HG02840 (cell line): Measurements from ENCODE around the gene KRTAP10-1.
"Not testable (repeated sequence)": the region's sequence is repeated elsewhere in the genome, so short reads cannot be mapped to it uniquely, and the experiment has no call there.

Experiments used
- ATAC-seq: cut with Tn5 transposase; IDR thresholded peaks from one replicate; pipeline ENCODE4 v1.9.1; 2021; ENCODE audit warnings: mild to moderate bottlenecking, moderate library complexity, moderate number of reproducible peaks; ENCODE audit not compliant: unreplicated experiment, low FRiP score

Gene KRTAP10-1

GRCh38 chr21:44550285-44550684 is 10.3 kb upstream of the KRTAP10-1 start:
- ATAC-seq, result not testable (repeated sequence)

- no peak for ATAC-seq
Measured at GRCh38 chr21:44549525-44550211, 9.7 kb upstream of the KRTAP10-1 start.

DNA sequence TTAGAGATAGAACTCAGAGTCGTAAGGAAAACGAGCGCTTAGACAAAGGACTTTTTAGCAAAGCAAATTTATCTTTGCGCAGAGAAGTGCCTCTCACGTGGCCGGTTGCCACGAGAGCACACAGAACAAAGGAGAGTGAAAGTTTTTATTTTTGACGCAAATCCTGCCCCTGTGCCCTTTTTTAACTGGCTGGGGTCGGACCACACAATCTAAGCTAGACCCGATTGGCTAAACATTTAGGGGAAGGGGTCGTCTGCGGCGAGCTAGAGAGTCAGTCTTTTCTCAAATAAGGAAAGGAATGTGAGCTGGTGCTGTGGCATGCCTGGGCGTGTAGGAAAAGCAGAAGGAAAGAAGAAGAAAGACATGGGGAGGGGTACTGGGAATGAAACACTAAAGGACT is 8.9 kb upstream of the KRTAP10-1 start:
- no peak for ATAC-seq

DNA sequence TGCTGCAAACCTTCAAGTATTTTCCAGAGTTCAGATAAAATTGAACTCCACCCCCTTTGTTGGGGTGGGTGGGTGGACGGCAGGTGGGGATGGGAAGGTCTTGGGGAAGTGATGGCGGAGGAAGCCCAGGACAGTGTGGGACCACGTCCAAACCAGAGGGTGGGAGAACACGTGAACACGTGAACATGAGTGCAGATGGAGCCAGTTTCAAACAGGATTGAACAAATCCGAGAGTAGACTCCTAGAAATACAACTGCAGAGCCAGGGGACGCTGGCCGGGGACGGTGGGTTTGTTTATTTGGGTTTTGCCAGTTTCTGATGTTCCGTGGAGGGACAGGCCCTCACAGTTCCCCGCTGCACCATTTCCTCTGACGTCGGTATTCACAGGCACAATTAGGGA is 8.4 kb upstream of the KRTAP10-1 start:
- no peak for ATAC-seq

DNA sequence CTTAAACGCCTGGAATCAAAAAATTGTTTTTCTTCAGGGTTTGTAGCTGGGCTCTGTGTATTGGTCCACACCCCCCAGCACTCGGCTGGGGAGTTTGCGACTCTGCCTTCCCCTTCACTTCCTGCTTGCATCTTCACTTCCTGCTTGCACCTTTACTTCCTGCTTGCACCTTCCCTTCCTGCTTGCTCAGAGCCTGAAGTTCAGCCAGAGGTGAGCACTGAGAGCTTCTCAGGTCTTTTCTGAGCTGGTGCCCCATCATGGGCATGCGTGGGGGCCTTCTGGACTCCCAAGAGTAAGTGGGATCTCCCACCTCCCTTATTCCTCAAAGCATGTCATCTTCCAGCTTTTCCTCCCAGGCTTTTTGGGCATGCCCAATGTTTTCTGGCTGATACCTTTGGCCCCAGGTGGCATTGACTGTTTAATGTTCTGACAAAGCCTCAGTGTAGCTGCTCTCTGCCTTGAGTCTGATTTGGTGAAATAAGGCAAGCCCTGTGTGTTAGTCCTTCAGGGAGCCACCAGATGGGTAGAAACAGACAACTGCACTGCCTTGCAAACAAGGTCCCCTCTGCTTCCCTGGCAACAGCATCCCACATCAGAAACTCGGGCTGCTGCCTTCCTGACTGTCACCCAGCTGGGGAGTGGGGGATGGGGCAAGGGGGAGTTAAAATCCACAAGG is 7.8 kb upstream of the KRTAP10-1 start:
- ATAC-seq, result no peak

- ATAC-seq, result no peak
Measured at GRCh38 chr21:44544566-44544965, 4.6 kb upstream of the KRTAP10-1 start.

- ATAC-seq, result no peak
Measured at GRCh38 chr21:44542716-44543115, 2.7 kb upstream of the KRTAP10-1 start.

DNA sequence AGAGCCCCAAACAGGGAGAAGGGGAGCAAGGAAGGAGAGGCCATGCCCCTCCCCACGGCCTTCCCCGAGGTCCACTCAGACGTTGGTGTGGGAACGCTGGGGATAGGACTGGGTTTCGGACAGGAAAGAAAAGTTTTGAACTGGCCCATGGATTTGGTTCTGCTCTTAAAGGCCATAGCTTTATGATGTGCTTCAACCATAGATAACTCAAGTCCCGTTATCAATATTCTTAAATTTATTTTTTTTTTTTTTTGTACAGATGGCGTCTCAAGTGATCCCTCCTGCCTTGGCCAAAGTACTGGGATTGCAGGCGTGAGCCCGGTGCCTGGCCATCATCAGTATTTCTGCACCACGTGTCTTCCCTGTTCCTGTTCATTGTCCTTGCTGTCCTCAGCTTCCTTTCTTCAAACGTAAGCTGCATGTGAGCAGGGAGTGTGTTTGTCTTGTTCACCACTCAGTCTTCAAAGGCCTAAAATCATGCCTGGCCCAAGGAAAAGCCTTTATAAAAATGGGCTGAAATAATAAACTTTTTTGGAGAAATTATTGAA is 820 bp upstream of the KRTAP10-1 start:
- no peak for ATAC-seq

DNA sequence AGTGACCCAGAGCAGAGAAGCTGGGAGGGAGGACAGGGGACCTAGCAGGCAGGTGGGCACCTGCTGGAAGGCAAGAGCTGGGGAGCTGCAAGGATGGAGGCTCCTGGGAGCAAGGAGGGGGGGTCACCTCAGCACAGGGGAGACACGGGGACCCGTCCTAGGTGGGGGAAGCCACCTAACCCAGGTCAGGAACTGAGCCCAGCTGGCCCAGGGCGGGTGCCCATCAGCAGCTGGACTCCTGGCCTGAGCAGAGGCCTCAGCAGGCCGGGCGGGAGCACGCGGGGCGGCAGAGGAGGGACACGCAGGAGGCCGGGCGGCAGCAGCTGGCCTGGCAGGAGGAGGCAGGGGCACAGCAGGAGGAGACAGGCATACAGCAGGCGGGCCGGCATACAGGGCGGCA is 949 bp downstream of the KRTAP10-1 start:
- ATAC-seq, result no peak

GRCh38 chr21:44537930-44538911 is 1.8 kb downstream of the KRTAP10-1 start:
- ATAC-seq, result no peak

DNA sequence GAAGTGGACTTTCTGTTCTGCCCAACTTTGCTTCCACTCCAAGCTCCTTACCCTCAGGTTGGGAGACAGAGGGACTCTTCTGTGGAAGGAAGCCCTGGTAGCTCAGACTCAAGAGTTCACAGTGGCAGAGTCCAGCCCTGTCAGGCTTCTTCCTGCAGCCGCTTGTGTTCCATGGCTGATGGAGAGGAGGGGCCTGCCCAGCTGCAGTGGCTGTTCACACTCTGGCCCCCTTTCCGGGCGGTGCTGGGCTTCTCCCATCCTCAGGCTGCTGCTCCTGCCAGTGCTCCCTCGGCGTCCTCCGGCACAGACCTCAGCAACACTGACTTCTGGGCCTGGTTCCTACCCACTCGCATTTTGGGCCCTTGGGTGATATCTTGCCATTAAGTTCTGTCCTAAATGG is 4.0 kb downstream of the KRTAP10-1 start:
- no peak for ATAC-seq

DNA sequence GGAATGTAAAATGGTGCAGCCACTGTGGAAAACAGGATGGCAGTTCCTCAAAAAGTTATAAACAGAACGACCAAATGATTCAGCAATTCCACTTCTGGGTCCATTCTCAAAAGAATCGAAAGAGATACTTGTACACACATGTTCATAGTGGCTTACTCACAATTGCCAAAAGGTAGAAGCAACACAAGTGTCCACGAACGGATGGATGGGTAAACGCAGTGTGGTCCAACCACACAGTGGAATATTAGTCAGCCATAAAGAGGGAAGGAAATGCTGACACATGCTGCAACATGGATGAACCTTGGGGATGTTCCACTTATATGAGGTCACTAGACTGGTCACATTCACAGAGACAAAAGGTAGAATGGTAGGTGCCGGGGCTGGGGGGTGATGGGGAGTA is 5.3 kb downstream of the KRTAP10-1 start:
- no peak for ATAC-seq

GRCh38 chr21:44533891-44534627 is 5.9 kb downstream of the KRTAP10-1 start:
- no peak for ATAC-seq

GRCh38 chr21:44533121-44533890 is 6.7 kb downstream of the KRTAP10-1 start:
- ATAC-seq, result no peak

- no peak for ATAC-seq
Measured at GRCh38 chr21:44532712-44533111, 7.3 kb downstream of the KRTAP10-1 start.

DNA sequence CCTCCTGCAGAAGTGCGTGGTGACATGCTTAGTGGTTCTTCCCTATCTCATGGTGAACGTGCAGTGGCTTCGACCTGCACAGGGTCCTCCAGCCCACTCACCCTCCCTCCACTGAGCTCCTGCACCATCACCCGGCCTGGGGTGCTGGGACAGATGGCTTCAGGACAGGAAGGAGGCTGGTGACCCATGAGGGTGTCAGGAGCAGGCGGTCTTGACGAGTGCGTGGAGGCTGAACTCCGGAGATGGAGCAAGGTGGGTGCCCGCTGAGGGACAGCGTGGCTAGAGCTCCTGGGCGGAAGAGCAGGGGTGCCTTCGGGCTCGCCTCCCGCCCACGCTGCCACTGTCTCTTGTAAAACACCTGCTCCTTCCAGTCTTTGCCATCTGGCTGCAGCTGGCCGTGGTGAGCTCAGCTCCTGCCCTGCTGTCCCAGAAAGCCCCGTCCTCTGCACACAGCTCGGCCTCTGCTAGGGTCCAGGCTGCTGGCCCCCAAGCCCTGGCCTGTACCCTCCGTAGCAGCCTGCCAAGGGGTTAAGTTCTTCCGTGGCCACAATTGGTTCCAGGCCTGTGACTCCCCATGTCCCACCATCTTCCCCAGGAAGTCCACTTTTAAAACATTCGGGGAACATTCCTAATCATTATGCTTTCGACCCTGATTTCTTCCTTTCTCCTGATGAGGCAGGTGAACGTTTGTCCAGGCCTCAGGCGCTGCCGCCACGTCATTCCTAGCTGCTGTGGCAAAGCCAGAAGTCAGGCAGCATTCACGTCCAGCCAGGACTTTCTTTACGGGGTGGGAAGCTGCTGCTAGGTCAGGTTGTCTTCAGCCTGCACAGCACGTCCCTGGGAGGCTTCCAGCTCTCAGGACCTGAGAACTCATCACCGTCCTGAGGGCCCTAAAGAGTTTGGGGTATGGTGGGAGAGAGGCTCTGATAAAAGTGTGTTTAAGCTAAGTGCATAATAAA is 8.1 kb downstream of the KRTAP10-1 start:
- no peak for ATAC-seq

- ATAC-seq, result no peak
Measured at GRCh38 chr21:44530903-44531605, 8.9 kb downstream of the KRTAP10-1 start.
